SK-N-MC (cell line): ENCODE data around the gene ME2.

Source experiments
- EZH2 ChIP-seq: fragments of 200-600 bp; sonication (generic); IDR thresholded peaks from one replicate; pipeline ENCODE4 v1.6.1; 2017; ENCODE audit warnings: antibody characterized with exemption
- FOXP2 ChIP-seq: optimal IDR thresholded peaks from 2 replicates; pipeline ENCODE3; 2011; ENCODE audit warnings: mild to moderate bottlenecking, moderate library complexity; ENCODE audit not compliant: insufficient read depth; ENCODE audit errors: extremely low read length, control extremely low read depth
- POLR2AphosphoS5 ChIP-seq: IDR thresholded peaks from 2 replicates; pipeline ENCODE4 v1.6.1; 2012; ENCODE audit warnings: mild to moderate bottlenecking, low read depth, low read length, borderline replicate concordance

DNA sequence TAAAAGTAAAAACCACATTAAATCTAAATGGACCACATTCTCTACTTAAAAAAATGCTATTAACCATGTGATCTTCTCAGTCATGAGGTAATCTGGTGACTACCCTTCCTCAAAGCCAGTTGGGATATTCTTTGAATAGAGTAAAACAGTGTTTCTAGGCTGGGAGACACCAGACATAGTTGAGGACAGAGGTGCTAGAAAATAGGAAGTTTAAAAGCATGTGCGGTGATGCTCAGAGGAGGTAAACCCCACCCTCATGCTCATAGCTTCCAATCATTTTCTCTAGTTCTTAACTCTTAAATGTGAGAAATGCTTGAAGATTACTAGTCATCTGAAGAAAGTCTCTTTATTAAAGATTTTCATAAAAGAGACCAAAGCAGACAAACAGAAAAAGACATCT is 58.3 kb downstream of the ME2 start:
- TF ChIP-seq POLR2AphosphoS5 = no peak
- TF ChIP-seq EZH2 = no peak
- TF ChIP-seq FOXP2 = no peak
